Neural cell (in vitro differentiated cells): Measurements from ENCODE around the gene BCAS1. TPM values are rescaled to one million over a fixed set of nuclear protein-coding genes. Genes with fewer than 3 reads are reported as not detected.

Experiments
- H2AFZ ChIP-seq: fragments of 200-600, 300-800 bp; sonication (generic), shearing (Covaris generic); 2 replicates; pipeline ENCODE4 v1.6.0; 2014; ENCODE audit warnings: low read depth, mild to moderate bottlenecking, antibody characterized with exemption, low read length, moderate library complexity
- H3F3A ChIP-seq: fragments of 200-600 bp; shearing (Covaris generic); 2 replicates; pipeline ENCODE4 v1.6.1; 2016; ENCODE audit warnings: mild to moderate bottlenecking, moderate library complexity, mixed read lengths, antibody characterized with exemption, low read length; ENCODE audit not compliant: insufficient read depth, poor library complexity, severe bottlenecking
- H3K27ac ChIP-seq: fragments of 200-600, 300-800 bp; sonication (generic), shearing (Covaris generic); 2 replicates; pipeline ENCODE4 v1.5.1; 2014; ENCODE audit warnings: mild to moderate bottlenecking, low read length, moderate library complexity
- H3K27me3 ChIP-seq: fragments of 300-800, 200-600 bp; sonication (generic), shearing (Covaris generic); 2 replicates; pipeline ENCODE4 v1.6.0; 2014; ENCODE audit warnings: mild to moderate bottlenecking, low read depth, low read length, moderate library complexity; ENCODE audit not compliant: insufficient read depth
- H3K36me3 ChIP-seq: fragments of 300-800, 200-600 bp; sonication (generic), shearing (Covaris generic); 2 replicates; pipeline ENCODE4 v1.5.1; 2014; ENCODE audit warnings: mild to moderate bottlenecking, antibody characterized with exemption, low read length, moderate library complexity; ENCODE audit not compliant: insufficient read depth
- H3K4me2 ChIP-seq: fragments of 300-800, 200-600 bp; sonication (generic), shearing (Covaris generic); 2 replicates; pipeline ENCODE4 v1.6.0; 2014; ENCODE audit warnings: mild to moderate bottlenecking, low read length
- H3K4me3 ChIP-seq: fragments of 300-800, 200-600 bp; sonication (generic), shearing (Covaris generic); 2 replicates; pipeline ENCODE4 v1.5.1; 2014; ENCODE audit warnings: mild to moderate bottlenecking, low read length, moderate library complexity
- H3K79me2 ChIP-seq: fragments of 200-600 bp; shearing (Covaris generic); replicated peaks from 2 replicates; pipeline ENCODE4 v1.6.0; 2014; ENCODE audit warnings: mild to moderate bottlenecking, low read length, moderate library complexity; ENCODE audit not compliant: insufficient read depth
- H3K9ac ChIP-seq: fragments of 300-800, 200-600 bp; sonication (generic), shearing (Covaris generic); 2 replicates; pipeline ENCODE4 v1.6.1; 2016; ENCODE audit warnings: mild to moderate bottlenecking, low read length, mixed read lengths
- H3K9me2 ChIP-seq: fragments of 200-600 bp; shearing (Covaris generic); 2 replicates; pipeline ENCODE4 v1.6.1; 2016; ENCODE audit warnings: mild to moderate bottlenecking, low read length, mixed read lengths; ENCODE audit not compliant: insufficient read depth
- H3K9me3 ChIP-seq: fragments of 200-600, 300-800 bp; sonication (generic), shearing (Covaris generic); 2 replicates; pipeline ENCODE4 v1.6.1; 2016; ENCODE audit warnings: mild to moderate bottlenecking, mixed run types, low read length, moderate library complexity, mixed read lengths
- H4K20me1 ChIP-seq: fragments of 200-600 bp; shearing (Covaris generic); 2 replicates; pipeline ENCODE4 v1.6.1; 2016; ENCODE audit warnings: mild to moderate bottlenecking, mixed run types; ENCODE audit not compliant: insufficient read depth
- CTCF ChIP-seq: fragments of 450-650 bp; IDR thresholded peaks from 2 replicates; pipeline ENCODE4 v1.5.1; 2014; ENCODE audit warnings: antibody characterized with exemption, mild to moderate bottlenecking, moderate library complexity; ENCODE audit not compliant: poor library complexity, severe bottlenecking
- EP300 ChIP-seq: fragments of 450-650 bp; conservative IDR thresholded peaks from 2 replicates; pipeline ENCODE4 v1.6.1; 2014; ENCODE audit warnings: antibody characterized with exemption, mild to moderate bottlenecking, moderate library complexity; ENCODE audit not compliant: poor library complexity, severe bottlenecking
- EZH2 ChIP-seq: fragments of 200-600, 300-800 bp; shearing (Covaris generic), sonication (generic); IDR thresholded peaks from 2 replicates; pipeline ENCODE4 v1.6.1; 2014; ENCODE audit warnings: antibody characterized with exemption, low read length, borderline replicate concordance, mild to moderate bottlenecking; ENCODE audit not compliant: insufficient read depth, poor library complexity, severe bottlenecking
- MXI1 ChIP-seq: fragments of 450-650 bp; conservative IDR thresholded peaks from 2 replicates; pipeline ENCODE4 v1.6.1; 2014; ENCODE audit warnings: antibody characterized with exemption, mild to moderate bottlenecking; ENCODE audit not compliant: poor library complexity, severe bottlenecking
- POLR2AphosphoS5 ChIP-seq: IDR thresholded peaks from 2 replicates; pipeline ENCODE4 v1.6.1; 2012
- RAD21 ChIP-seq: fragments of 450-650 bp; conservative IDR thresholded peaks from 2 replicates; pipeline ENCODE4 v1.6.1; 2014; ENCODE audit warnings: antibody characterized with exemption, mild to moderate bottlenecking, moderate library complexity
- SMC3 ChIP-seq: fragments of 450-650 bp; conservative IDR thresholded peaks from 2 replicates; pipeline ENCODE4 v1.6.1; 2014; ENCODE audit warnings: antibody characterized with exemption, mild to moderate bottlenecking, moderate library complexity; ENCODE audit not compliant: poor library complexity
- TAF1 ChIP-seq: IDR thresholded peaks from 2 replicates; pipeline ENCODE4 v1.6.1; 2012; ENCODE audit warnings: low read depth
- polyA plus RNA-seq: library from polyadenylated mRNA; depleted of rRNA; stranded (reverse); fragments of >200 nt; gene quantifications from 2 replicates; pipeline ENCODE4 v1.2.3, GENCODE V29; 2014
- TF ChIP-seq, protein P1 (sequence below): IDR thresholded peaks from 2 replicates; pipeline ENCODE4 v1.6.1; 2012; ENCODE audit warnings: borderline replicate concordance

The BCAS1 gene
- polyA plus RNA-seq, 1 donor from 2014 or later = not detected

- Histone ChIP-seq H2AFZ (no peak overlapping the region), H3K9me3 (no peaks in the 10 kb centered on the region), H3K27me3 (no peaks in the 10 kb centered on the region), H3K36me3 (no peaks in the 10 kb centered on the region), H3K4me3 (no peak overlapping the region), H4K20me1 (no peaks in the 10 kb centered on the region), H3K27ac (no peak overlapping the region), H3K4me2 (no peak overlapping the region), H3K9ac (no peak overlapping the region), H3K9me2 (no peaks in the 10 kb centered on the region), H3K79me2 (no peaks in the 10 kb centered on the region), H3F3A (no peaks in the 10 kb centered on the region)
- no peak for TF ChIP-seq CTCF
- no peak for TF ChIP-seq MXI1
- TF ChIP-seq RAD21 = no peak
- TF ChIP-seq EP300 = no peak
- TF ChIP-seq TAF1 = no peak
- TF ChIP-seq EZH2 = no peak
- TF ChIP-seq SMC3 = no peak
- TF ChIP-seq, protein P1, sequence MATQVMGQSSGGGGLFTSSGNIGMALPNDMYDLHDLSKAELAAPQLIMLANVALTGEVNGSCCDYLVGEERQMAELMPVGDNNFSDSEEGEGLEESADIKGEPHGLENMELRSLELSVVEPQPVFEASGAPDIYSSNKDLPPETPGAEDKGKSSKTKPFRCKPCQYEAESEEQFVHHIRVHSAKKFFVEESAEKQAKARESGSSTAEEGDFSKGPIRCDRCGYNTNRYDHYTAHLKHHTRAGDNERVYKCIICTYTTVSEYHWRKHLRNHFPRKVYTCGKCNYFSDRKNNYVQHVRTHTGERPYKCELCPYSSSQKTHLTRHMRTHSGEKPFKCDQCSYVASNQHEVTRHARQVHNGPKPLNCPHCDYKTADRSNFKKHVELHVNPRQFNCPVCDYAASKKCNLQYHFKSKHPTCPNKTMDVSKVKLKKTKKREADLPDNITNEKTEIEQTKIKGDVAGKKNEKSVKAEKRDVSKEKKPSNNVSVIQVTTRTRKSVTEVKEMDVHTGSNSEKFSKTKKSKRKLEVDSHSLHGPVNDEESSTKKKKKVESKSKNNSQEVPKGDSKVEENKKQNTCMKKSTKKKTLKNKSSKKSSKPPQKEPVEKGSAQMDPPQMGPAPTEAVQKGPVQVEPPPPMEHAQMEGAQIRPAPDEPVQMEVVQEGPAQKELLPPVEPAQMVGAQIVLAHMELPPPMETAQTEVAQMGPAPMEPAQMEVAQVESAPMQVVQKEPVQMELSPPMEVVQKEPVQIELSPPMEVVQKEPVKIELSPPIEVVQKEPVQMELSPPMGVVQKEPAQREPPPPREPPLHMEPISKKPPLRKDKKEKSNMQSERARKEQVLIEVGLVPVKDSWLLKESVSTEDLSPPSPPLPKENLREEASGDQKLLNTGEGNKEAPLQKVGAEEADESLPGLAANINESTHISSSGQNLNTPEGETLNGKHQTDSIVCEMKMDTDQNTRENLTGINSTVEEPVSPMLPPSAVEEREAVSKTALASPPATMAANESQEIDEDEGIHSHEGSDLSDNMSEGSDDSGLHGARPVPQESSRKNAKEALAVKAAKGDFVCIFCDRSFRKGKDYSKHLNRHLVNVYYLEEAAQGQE = no peak
- no peak for TF ChIP-seq POLR2AphosphoS5
These were observed 135.7 kb downstream of the BCAS1 start for GRCh38 chr20:53934421-53935343.

DNA sequence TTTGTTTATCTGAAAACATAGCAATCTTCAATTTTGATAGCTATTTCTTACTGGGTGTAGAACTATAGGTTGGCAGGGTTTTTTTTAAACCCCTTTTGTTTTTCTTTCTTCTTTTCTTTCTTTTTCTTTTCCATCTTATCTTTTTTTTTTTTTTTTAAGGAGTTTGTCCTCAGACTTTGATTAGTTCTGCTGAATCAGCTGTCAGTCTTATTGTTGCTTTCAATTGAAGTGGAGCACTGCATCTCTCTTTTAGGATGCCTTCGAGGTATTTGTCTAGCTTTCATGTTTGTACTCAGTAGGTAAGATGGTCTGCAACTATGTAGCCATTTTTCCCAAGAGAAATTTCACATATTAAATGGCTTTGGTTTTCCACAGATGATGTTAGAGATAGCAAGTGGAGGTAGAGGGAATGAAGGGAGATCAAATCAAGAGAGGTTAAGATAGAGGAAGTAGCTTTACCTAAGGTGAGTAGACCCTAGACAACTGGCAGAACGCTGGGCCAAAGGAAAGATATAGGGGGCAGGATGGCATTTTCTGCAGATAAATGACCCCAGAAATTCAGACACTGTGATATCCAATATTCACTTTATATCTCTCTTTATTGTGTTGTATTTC, 137.1 kb downstream of the BCAS1 start:
- TF ChIP-seq POLR2AphosphoS5 (no peak), SMC3 (no peak), EP300 (no peak), TAF1 (no peak), EZH2 (no peak), CTCF (no peak), MXI1 (no peak), RAD21 (no peak)
- TF ChIP-seq, protein P1 = no peak
- H3K27ac ChIP-seq = no peak overlapping the region
- no peak overlapping the region for H3K4me3 ChIP-seq
- H3K27me3 ChIP-seq = no peaks in the 10 kb centered on the region
- H3K36me3 ChIP-seq = no peaks in the 10 kb centered on the region
- H3K4me2 ChIP-seq = no peak overlapping the region
- H3K9me3 ChIP-seq = no peaks in the 10 kb centered on the region
- no peak overlapping the region for H2AFZ ChIP-seq
- H3K9me2 ChIP-seq = no peaks in the 10 kb centered on the region
- H3K9ac ChIP-seq = no peak overlapping the region
- H3F3A ChIP-seq = no peaks in the 10 kb centered on the region
- H4K20me1 ChIP-seq = no peaks in the 10 kb centered on the region
- no peaks in the 10 kb centered on the region for H3K79me2 ChIP-seq
